KOPT-K1 (cell line): ENCODE measurements around the gene GAB2.

Experiments used
- H3K27ac ChIP-seq: fragments of 200-600 bp; sonication (generic); 2 replicates; pipeline ENCODE4 v1.5.1; 2016; ENCODE audit warnings: antibody characterized with exemption, mild to moderate bottlenecking, low read depth, low read length; ENCODE audit not compliant: poor library complexity, severe bottlenecking
- H3K36me3 ChIP-seq: fragments of 200-600 bp; sonication (generic); 2 replicates; pipeline ENCODE4 v1.5.1; 2017; ENCODE audit warnings: antibody characterized with exemption, mild to moderate bottlenecking, low read length, moderate library complexity; ENCODE audit not compliant: insufficient read depth
- H3K9me3 ChIP-seq: fragments of 200-600 bp; sonication (generic); 2 replicates; pipeline ENCODE4 v1.5.1; 2017; ENCODE audit warnings: antibody characterized with exemption, low read length, mild to moderate bottlenecking; ENCODE audit not compliant: insufficient read depth, poor library complexity, severe bottlenecking

The GAB2 gene

GRCh38 chr11:78438298-78438975 lies 20.8 kb upstream of the GAB2 start:
- H3K36me3 ChIP-seq, result peaks cover 26% of the 10 kb centered on the region
- H3K9me3 ChIP-seq, result no peaks in the 10 kb centered on the region
- H3K27ac ChIP-seq, result no peak overlapping the region

GRCh38 chr11:78432956-78433355 lies 15.3 kb upstream of the GAB2 start:
- no peak overlapping the region for H3K27ac ChIP-seq
- H3K36me3 ChIP-seq, result peaks cover 4% of the 10 kb centered on the region; the same call in 1 of the 2 replicates

GRCh38 chr11:78432058-78432515 lies 14.5 kb upstream of the GAB2 start:
- H3K27ac ChIP-seq, result peak overlapping the region; percentile 53
- H3K9me3 ChIP-seq, result no peaks in the 10 kb centered on the region
- H3K36me3 ChIP-seq, result peaks cover 4% of the 10 kb centered on the region; the same call in 1 of the 2 replicates

More at GRCh38 chr11:78432956-78433355, 15.3 kb upstream of the GAB2 start:
- H3K9me3 ChIP-seq, result no peaks in the 10 kb centered on the region

DNA sequence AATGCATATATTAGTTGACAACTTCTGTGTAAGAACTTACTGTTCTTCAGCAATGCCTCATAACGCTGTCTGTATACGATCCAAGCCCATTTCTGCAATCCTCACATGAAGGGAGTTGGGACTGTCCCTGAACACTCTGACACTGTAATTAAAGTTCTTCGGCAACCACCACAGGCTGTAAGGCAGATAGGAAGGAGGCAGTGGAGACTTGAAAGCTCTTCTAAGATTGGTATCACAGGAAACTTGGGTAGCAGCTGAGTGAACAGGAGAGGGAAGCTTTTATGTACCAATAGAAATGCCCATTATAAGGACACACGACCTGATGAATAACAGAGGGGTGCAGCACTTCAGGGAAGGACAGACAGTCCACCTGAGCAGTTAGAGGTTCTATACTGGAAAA lies 12.0 kb upstream of the GAB2 start:
- H3K9me3 ChIP-seq, result no peaks in the 10 kb centered on the region
- no peaks in the 10 kb centered on the region for H3K36me3 ChIP-seq
- peak overlapping the region; percentile 99 for H3K27ac ChIP-seq

DNA sequence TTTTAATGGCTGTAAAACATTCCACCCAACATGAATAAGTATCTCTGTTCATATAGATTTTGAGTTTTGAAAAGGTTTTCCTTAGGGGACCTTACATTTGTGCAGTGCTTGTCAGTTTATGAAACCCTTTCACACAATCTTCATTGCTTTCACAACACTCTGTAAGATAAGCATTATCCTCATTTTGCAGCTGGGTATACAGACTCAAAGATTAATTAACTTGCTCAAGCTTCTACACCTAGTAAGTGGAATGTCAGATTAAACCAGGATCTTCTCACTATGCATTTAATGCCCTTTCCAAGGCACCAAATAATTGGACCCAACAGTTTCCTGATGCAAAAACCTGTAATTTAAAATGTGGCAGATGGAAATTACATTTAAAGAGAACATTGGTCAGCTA lies 11.6 kb upstream of the GAB2 start:
- no peaks in the 10 kb centered on the region for H3K9me3 ChIP-seq
- peak overlapping the region; percentile 99 for H3K27ac ChIP-seq
- no peaks in the 10 kb centered on the region for H3K36me3 ChIP-seq

DNA sequence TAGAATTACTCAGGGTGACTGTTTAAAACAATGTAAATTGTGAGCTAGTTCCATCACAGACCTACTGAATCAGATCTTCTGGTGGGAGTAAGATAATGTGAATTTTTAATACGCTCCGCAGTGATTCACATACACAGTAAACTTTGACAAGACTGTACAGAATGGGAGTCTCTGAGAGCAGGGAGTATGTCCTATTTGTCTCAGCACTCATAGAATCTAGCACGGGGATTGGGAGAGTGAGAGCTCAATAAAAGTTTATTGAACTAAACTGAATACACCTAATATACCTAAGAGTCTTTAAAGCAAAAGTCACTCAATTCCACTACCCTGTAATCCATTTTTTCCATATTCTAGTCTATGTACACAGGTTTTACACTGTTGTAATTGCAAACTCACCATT lies 11.2 kb upstream of the GAB2 start:
- H3K27ac ChIP-seq, result peak overlapping the region; percentile 99
- H3K36me3 ChIP-seq, result no peaks in the 10 kb centered on the region
- H3K9me3 ChIP-seq, result no peaks in the 10 kb centered on the region

DNA sequence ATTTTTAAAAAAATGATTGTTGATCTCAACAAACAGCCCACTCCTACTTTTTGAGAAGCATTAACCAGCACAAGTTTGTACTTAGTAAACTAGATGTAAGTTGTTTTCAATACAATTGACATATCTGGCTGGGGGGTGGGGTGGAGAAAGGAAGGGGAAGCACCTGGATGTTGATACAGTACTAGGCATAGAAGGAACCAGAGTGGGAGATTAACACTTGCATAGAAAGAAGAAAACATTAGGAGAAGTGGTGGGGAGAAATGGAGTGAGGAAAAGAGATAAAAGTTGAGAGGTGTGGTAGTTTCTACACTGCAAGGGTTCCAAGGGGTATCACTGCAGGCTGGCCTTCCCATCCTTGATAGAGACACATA lies 10.6 kb upstream of the GAB2 start:
- Histone ChIP-seq H3K9me3 (no peaks in the 10 kb centered on the region), H3K27ac (peak overlapping the region; percentile 99), H3K36me3 (no peaks in the 10 kb centered on the region)

- no peaks in the 10 kb centered on the region for H3K36me3 ChIP-seq
- peak overlapping the region; percentile 99 for H3K27ac ChIP-seq
- H3K9me3 ChIP-seq, result no peaks in the 10 kb centered on the region
Measured at GRCh38 chr11:78427615-78428265, 10.1 kb upstream of the GAB2 start.

DNA sequence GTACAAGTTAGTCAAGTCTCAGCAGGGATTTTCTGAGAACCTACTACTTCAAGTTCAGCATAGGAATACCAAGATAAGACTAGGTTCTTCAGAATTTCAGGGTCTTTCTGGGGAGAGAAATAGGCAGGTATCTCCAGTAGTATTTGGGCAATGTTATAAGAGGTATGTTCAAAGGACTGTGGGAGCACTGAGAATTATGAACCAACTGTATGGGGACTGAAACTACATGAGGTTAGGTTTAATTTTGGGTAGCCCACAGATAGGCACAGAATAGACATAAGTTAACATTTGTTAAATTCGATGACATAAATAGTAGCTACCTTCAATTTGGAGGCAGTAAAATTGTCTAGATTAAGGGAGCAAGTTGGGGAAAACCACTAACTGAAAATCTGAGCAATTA lies 9.2 kb upstream of the GAB2 start:
- peak overlapping the region; percentile 99 for H3K27ac ChIP-seq
- H3K36me3 ChIP-seq, result no peaks in the 10 kb centered on the region
- no peaks in the 10 kb centered on the region for H3K9me3 ChIP-seq

- Histone ChIP-seq H3K9me3 (no peaks in the 10 kb centered on the region), H3K36me3 (no peaks in the 10 kb centered on the region), H3K27ac (peak overlapping the region; percentile 99)
Measured at GRCh38 chr11:78425399-78426070, 7.9 kb upstream of the GAB2 start.

DNA sequence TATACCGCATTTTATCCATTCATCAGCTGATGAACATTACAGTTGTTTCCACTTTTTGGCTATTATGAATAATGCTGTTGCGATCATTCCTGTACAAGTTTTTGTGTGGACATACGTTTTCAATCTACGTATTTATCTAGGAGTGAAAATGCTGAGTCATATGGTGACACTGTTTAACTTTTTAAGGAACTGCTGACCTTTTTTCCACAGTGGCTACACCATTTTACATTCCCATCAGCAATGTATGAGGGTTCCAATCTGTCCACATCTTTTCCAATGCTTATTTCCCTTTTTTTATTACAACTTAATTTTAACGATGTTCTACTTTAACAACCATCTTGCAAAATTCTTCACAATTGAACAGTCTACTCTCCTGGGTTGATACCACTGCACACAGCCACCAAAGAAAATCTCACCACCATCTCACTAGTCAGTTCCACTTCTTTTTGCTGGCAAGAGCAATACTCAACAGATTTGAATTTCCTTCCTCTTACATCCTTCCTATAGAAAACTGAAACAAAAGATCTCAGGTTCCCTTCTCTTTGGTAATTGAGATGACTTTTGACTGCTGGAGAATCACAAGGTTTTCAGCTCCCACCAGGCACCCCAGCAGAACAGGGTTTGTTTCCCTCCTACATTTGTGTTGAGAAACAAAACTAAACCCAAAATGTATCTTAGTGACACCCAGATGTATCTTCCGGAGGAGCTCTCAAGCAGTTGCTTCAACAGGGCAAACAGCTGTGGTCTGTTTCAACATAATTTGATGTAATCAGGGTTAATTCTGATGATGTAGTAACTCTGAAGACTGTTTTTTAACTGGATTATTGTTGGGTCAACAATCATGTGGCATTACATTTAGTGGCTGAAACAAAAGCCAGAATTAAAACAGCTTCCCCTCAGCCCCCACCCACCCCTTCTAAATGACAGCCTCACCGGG lies 7.0 kb upstream of the GAB2 start:
- H3K9me3 ChIP-seq, result no peaks in the 10 kb centered on the region
- H3K36me3 ChIP-seq, result no peaks in the 10 kb centered on the region
- peak overlapping the region; percentile 99 for H3K27ac ChIP-seq

- H3K27ac ChIP-seq, result peak overlapping the region; percentile 99
- H3K36me3 ChIP-seq, result no peaks in the 10 kb centered on the region
- no peaks in the 10 kb centered on the region for H3K9me3 ChIP-seq
Measured at GRCh38 chr11:78423241-78423640, 5.6 kb upstream of the GAB2 start.

- peak overlapping the region; percentile 99 for H3K27ac ChIP-seq
- no peaks in the 10 kb centered on the region for H3K36me3 ChIP-seq
- H3K9me3 ChIP-seq, result no peaks in the 10 kb centered on the region
Measured at GRCh38 chr11:78420796-78421209, 3.2 kb upstream of the GAB2 start.

GRCh38 chr11:78420255-78420764 lies 2.7 kb upstream of the GAB2 start:
- H3K36me3 ChIP-seq, result no peaks in the 10 kb centered on the region
- no peaks in the 10 kb centered on the region for H3K9me3 ChIP-seq
- H3K27ac ChIP-seq, result peak overlapping the region; percentile 99
